Fibroblast of skin of back (primary cell): ENCODE measurements around the gene ENTR1.

Experiments
- DNase-seq: peaks from one replicate; pipeline ENCODE4 v3.0.0-alpha.2; 2013

The ENTR1 gene

GRCh38 chr9:136375096-136375495, 35.3 kb downstream of the ENTR1 start:
- no peak for DNase-seq

- DNase-seq: no peak
Observed at GRCh38 chr9:136374183-136374575, 36.2 kb downstream of the ENTR1 start.

- no peak for DNase-seq
Observed at GRCh38 chr9:136373300-136374182, 36.9 kb downstream of the ENTR1 start, which contains the start of gene CARD9. TSS of gene CARD9 (minus strand) at chr9:136373669. CDS start at chr9:136372078, 1,591 bp downstream.

GRCh38 chr9:136372561-136373299, 37.7 kb downstream of the ENTR1 start:
- peak; percentile 66 for DNase-seq

DNA sequence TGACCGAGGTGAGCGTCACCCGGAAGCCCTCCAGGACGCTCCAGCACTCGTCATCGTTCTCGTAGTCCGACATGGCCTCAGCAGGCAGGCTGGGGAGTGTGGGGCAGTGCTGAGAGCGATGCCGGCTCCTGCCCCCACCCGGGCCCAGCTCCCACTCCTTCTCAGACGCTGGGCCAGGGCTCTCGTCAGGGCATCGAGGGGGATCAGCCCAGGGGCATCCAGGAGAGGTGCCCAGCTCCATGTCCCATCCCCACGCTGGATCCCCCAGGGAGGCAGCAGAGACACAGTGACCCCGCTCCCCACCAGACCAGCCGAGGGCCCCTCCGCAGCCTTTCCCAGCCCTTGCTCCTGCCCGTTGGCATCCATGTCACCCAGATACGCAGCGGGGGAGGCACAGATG, 38.4 kb downstream of the ENTR1 start:
- DNase-seq: no peak

DNA sequence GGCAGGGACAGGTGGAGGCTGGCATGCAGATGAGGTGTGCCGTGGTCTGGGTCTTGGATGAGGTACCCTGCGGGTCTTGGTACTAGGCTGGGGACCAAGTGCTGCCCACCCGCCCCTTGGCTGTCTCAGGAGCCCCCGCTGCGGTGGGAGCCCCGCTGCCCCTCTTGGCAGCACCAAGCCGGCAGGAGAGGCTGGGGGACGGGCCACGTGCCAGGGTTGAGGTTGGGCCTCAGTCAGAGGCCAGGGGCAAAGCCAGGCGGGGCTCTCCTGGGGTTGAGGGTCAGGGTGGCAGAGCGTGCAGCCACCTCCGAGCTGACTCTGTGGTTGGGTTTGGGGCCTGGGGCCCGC, 38.9 kb downstream of the ENTR1 start:
- no peak for DNase-seq

- DNase-seq: no peak
Observed at GRCh38 chr9:136370687-136371532, 39.5 kb downstream of the ENTR1 start.

DNA sequence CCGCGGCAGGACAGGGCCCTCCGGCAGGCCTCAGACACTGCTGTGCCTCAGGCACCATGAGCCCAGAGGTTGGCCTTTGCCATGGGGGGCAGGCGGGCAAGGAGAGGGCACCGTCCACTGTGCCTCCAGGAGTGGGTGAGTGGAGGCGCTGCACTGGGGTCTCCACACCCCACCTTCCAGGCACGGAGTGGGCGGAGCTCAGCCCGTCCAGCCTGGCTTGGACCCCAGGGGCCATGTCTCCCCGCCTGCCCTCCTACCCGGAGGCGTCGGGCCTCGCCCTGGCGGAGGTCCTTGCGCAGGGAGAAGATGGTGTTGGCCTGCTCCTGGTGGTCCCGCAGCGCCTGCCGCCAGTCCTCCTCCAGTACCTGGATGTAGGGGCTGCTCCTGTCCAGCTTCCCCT, 40.4 kb downstream of the ENTR1 start:
- no peak for DNase-seq

- DNase-seq: no peak
Observed at GRCh38 chr9:136368190-136368589, 42.2 kb downstream of the ENTR1 start.

- no peak for DNase-seq
Observed at GRCh38 chr9:136367296-136368145, 42.9 kb downstream of the ENTR1 start.

- DNase-seq: no peak
Observed at GRCh38 chr9:136366826-136367225, 43.6 kb downstream of the ENTR1 start.

DNA sequence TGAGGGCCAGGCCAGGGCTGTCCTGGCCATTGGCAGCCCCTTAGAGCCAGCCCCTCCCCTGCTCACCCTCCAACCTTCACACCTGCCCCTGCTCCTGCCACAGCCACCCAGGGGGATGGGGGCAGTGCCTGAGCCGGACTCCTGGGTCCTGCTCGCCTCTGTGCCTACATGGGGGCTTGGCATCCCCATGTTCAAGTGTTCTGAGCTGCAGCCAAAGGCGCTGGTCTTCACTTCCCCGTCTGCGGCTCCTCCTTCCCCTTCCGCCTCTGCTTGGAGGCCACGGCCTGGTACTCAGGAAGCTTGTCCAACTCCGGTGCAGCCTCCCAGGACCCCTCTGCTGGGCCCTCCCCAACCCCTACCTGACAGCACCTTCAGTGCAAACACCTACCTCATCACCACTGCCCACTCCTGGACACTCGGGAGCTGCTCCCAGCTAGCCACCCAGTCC, 44.6 kb downstream of the ENTR1 start:
- DNase-seq: no peak

GRCh38 chr9:136364942-136365774, 45.3 kb downstream of the ENTR1 start:
- DNase-seq: no peak

DNA sequence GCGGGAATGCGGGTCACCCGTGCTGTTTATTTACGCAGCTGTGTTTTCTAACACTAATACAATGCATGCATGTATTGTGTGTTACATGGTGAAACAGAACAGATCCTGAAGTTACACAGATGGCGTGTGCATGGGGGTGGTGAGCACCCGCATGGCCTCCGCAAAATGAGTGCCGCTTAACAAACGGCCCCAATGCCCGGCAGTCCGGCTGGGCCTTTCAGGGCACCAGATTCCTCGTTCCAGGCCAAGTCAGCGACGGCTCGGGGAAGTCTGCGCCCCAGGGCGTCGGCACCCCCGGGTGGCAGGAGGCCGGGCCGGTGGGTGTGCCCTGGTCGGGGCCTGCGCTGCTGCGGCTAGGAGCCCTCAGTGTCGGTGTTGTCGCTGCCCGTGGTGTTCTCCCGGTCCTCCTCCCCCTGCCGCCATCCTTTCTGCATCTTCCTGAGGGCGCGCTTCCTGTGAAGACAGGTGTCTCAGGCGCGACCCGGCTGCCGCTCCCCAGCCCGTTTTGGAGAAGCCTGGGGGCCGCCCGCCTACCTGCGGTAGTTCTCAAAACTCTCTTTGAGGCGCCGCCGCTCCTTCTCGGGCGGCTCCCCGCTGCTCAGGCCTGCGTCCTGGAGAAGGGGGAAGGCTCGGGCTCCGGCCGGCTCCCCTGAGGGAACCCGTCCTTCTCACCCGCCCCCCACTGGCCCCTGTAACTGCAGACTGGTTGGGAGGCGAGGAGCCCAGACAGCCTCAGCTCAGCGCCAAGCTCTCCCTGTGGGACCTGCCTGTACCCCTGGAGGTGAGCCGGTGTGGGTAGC, 46.3 kb downstream of the ENTR1 start:
- DNase-seq: no peak

DNA sequence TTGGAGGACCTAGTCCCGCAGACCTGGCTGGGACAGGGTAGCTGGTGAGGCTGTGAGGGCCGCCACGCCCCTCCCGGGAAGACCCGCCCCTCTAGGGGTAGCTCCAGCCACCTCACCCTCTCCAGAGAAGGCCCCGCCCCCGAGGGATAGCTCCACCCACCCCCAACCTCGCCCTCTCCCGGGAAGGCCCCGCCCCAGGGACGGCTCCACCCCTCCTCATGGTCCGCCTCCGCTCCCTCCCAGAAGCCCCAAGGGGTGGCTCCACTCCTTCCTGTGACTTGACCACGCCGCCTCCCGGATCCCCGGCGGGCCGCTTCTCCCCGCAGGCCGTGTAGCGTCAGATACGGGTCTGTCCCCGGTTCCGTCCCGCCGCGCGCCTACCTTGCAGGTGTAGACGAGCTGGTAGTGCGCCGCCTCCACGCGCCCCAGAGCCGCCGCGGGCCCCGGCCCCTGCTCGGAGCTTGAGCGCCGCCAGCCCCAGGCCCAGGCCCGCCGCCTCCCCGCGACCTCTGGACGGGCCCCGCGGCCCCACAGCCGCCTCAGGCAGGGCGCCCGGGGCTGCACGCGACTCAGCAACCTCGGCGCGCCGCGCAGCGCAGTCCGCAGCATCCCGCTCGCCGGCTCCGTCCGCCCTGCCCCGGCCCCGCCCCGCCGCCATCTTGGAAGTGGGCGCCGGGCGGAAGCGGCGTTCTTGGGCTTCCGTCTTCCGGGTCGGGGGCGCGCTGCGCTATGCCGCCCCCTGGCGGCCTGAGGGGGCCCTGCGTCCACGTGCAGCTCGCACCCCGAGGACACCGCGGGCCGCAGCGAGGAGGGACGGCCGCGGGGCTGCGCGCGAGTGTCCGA, 47.1 kb downstream of the ENTR1 start, which contains the start of gene DNLZ:
TSS of gene DNLZ (minus strand) at position 639 of the 843 bp plus-strand sequence. CDS start at position 609, 30 bp downstream.
- DNase-seq: peak; percentile 93

DNA sequence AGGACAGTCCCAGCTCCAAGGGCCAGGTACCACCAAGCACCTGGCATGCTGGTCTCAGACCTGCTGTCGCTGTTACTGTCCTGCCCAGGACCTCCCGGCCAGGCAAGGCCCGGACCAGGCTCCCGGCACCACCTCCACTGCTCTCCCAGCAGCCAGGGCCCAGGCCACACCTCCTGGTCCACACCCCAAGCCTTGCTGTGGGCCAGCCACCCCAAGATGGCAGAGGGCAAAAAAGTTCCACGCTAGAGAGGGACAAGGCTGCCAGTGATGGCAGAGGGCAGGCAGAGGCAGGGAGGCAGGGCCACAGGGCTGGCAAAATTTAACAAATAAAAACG, 48.0 kb downstream of the ENTR1 start:
- no peak for DNase-seq

GRCh38 chr9:136361754-136362449, 48.5 kb downstream of the ENTR1 start:
- DNase-seq: no peak

GRCh38 chr9:136361047-136361753, 49.2 kb downstream of the ENTR1 start:
- DNase-seq: no peak
